T-helper 1 cell treated with Interleukin-12 subunit alpha and Interleukin-12 subunit beta and Interleukin-4 antibody, amounts not matched to agents 30 μg/mL and 1 μg/mL, for 36 hours (primary cell): Measurements from ENCODE around the gene TMEM207.

Source experiments
- H3K27ac Mint-ChIP-seq: one replicate; pipeline ENCODE4 v1.8.0; 2021; ENCODE audit warnings: mild to moderate bottlenecking, mixed read lengths
- H3K27me3 Mint-ChIP-seq: one replicate; pipeline ENCODE4 v1.8.0; 2021; ENCODE audit warnings: low read depth, mixed read lengths
- H3K36me3 Mint-ChIP-seq: one replicate; pipeline ENCODE4 v1.8.0; 2021; ENCODE audit warnings: low read depth, mixed read lengths
- H3K4me1 Mint-ChIP-seq: one replicate; pipeline ENCODE4 v1.8.0; 2021; ENCODE audit warnings: low read depth, mixed read lengths
- H3K4me3 Mint-ChIP-seq: one replicate; pipeline ENCODE4 v1.8.0; 2021; ENCODE audit warnings: mild to moderate bottlenecking, moderate library complexity, mixed read lengths
- H3K9me3 Mint-ChIP-seq: one replicate; pipeline ENCODE4 v1.8.0; 2021; ENCODE audit warnings: mixed read lengths

The TMEM207 gene

GRCh38 chr3:190385731-190386688 lies 63.7 kb downstream of the TMEM207 start:
- no peaks in the 10 kb centered on the region for H3K9me3 Mint-ChIP-seq
- no peaks in the 10 kb centered on the region for H3K36me3 Mint-ChIP-seq
- no peaks in the 10 kb centered on the region for H3K27me3 Mint-ChIP-seq
- H3K27ac Mint-ChIP-seq = no peak overlapping the region
- no peak overlapping the region for H3K4me3 Mint-ChIP-seq
- H3K4me1 Mint-ChIP-seq = no peaks in the 10 kb centered on the region

GRCh38 chr3:190384309-190384756 lies 65.4 kb downstream of the TMEM207 start:
- Mint-ChIP-seq H3K36me3 (no peaks in the 10 kb centered on the region), H3K27me3 (no peaks in the 10 kb centered on the region), H3K27ac (no peak overlapping the region), H3K4me3 (no peak overlapping the region), H3K9me3 (no peaks in the 10 kb centered on the region), H3K4me1 (no peaks in the 10 kb centered on the region)

GRCh38 chr3:190382082-190382481 lies 67.6 kb downstream of the TMEM207 start:
- Mint-ChIP-seq H3K36me3 (no peaks in the 10 kb centered on the region), H3K9me3 (no peaks in the 10 kb centered on the region), H3K4me3 (no peak overlapping the region), H3K27me3 (no peaks in the 10 kb centered on the region), H3K4me1 (no peaks in the 10 kb centered on the region), H3K27ac (no peak overlapping the region)

- no peaks in the 10 kb centered on the region for H3K36me3 Mint-ChIP-seq
- no peaks in the 10 kb centered on the region for H3K4me1 Mint-ChIP-seq
- H3K9me3 Mint-ChIP-seq = no peaks in the 10 kb centered on the region
- no peak overlapping the region for H3K27ac Mint-ChIP-seq
- H3K27me3 Mint-ChIP-seq = no peaks in the 10 kb centered on the region
- H3K4me3 Mint-ChIP-seq = no peak overlapping the region
These were observed 68.3 kb downstream of the TMEM207 start for GRCh38 chr3:190381441-190381840.

- Mint-ChIP-seq H3K27me3 (no peaks in the 10 kb centered on the region), H3K4me3 (no peak overlapping the region), H3K4me1 (no peaks in the 10 kb centered on the region), H3K36me3 (no peaks in the 10 kb centered on the region), H3K9me3 (no peaks in the 10 kb centered on the region), H3K27ac (no peak overlapping the region)
These were observed 69.5 kb downstream of the TMEM207 start for GRCh38 chr3:190380184-190380583.
